ENCODE results near the gene KIF26A. TPM values are rescaled to one million over a fixed set of nuclear protein-coding genes. Genes with fewer than 3 reads are reported as not detected.
"Not testable (repeated sequence)": the region's sequence is repeated elsewhere in the genome, so short reads cannot be mapped to it uniquely, and the experiment has no call there.

The KIF26A gene
- total RNA-seq, 1 experiment from 2014 or later = 1.4 TPM

GRCh38 chr14:104142946-104143470 is 4.6 kb downstream of the KIF26A start:
- no peak for DNase-seq (ENCODE audit: low read depth)

DNA sequence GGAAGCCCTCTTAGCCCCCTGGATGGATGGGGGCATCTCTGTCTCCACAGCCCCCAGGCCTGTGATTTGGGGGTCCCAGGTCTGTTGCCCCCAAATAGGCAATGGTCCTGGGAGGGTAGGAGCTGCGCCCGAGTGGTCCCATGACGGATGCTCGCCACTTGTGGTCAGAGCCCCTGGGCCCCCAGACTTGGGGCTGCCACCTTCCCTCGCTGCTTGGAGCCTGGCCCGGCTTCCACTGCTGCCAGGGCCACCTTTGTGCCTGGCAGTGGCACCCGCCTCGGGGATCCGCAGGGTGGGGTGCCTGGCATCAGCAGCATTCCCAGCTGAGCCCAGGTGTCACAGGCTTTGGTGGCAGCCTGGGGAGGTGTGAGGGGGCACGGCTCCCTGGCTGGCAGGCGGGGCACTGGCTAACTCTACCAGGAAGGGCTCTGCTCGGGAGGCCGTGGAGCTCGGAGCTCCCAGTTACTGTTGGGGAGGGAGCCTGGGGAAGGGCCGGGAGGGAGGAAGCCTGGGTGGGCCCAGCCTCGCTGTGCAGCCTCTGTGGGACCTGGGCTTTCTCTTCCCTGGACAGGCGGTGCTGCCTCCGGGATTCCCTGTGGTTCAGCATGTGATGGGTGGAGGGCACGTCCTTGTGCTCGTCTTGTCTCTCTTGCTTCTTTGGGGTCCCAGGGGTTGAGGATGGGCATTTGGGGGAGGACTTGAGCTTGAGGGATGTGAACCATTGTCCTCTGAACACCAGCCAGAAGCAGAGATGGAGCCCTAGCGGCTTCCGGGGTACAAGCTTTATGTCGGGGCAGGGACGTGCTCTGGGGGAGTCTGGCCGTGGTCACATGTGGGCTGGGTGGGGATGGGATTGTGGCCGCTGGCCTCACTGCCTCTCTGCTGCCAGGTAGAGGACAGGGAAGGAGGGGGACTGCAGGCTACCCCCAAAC is 5.4 kb downstream of the KIF26A start:
- no peak for DNase-seq (ENCODE audit: low read depth)

GRCh38 chr14:104144453-104144790 is 6.0 kb downstream of the KIF26A start:
- no peak for DNase-seq (ENCODE audit: low read depth)

- no peak for DNase-seq (ENCODE audit: low read depth)
These were observed 6.8 kb downstream of the KIF26A start for GRCh38 chr14:104144911-104145825.

DNA sequence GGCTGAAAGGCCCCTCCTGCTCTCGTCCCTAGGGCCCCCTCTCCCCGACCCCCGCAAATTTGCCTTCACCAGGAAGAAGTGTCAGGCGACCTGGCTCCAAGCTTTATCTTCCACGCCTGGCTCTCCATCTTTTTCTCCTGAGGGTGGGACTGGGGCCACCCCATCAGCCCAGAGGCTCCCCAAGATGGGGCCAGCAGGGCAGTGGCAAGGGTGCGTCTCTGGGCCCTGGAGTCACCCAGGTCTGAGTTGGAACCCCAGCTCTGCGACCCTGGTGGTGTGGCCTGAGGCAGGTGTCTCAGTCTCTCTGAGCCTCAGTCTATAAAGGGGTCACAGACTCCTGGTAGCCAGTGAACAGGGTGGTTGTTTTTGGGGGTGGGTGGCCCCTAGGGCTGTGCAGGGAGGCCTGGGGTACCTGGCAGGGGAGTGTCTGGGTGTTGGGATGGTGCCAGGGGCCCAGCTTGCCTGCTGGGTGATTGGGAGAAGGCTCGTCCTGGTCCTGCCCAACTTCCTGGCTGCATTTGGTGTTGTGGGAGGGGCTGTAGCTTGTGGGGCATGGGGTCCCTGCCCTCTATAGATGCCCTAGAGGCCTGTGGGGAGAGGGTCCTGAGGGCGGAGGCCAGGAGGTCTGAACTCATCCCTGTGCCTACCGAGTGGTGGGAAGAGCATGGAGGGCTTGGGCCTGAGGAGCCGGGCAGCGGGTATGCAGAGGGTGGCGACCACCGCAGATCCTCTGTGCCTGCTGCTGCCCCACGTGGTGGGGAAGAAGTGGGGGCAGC is 7.6 kb downstream of the KIF26A start:
- DNase-seq (ENCODE audit: low read depth) = no peak

DNA sequence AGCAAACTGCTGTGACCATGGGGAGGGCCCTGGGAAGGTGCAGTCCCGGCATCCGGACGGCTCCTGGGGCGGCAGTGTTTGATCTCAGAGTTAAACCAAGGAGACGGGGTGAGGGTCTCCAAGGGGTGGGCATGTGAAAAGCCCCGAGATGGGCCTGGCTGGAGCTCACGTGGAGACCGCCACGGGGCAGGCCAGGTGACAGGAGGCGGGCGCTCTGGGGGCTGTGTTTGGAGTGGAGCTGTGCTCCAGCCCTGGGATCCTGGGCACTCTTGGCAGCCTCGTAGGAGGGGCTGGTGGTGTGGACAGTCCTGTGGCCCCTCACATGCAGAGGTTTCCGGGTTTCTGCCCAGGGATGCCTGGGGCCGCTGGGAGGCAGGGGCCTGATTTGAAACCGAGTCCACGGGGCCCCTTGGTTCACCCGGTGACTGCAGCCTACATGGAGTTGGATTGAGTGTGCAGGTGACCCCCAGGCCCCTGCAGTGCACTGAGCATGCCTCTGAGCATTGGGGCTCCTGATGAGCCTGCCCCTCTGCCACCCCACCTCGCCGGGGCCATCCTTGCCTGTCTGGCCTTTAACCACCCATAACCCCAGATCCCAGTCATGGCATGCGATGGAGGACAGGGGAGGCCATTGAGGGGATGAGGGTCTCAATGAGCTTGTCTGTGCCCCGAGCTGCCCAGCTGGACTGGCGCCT is 8.4 kb downstream of the KIF26A start:
- no peak for DNase-seq (ENCODE audit: low read depth)

DNA sequence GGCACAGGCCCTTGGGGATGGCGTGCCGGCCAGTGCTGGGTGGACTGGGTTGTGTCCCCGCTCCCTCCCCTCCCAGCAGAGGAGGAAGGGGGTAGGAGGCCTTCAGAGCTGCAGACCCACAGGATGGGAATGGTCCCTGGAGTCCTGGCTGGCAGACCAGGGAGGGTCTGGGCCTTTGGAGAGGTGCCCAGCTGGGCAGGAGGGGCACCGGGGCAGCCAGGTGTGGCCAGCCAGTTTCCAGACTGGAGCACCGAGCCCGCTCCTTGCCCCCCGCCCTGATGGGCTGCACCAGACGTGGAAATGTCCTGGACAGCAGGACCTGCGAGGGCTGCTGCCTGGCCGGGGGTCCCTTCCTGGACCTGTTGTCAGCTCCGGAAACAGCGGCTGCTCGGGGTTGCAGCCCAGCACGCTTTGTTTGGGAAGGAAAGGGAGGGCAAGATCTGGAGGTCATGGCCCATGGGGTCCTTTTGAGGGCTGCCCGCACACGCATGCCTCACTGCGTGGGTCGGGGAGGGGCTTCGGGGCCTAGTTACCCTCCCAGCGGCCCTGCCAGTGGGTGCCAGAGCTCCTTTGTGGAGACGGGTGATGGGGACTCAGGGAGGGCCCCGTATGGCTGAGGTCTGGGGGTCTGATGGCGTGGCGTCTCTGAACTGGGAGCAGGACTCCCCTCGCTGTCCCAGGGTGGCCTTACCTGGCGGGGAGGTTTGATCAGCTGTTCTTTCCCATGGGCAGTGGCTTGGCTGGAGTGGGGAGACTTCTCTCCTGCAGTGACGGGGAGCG is 9.1 kb downstream of the KIF26A start:
- DNase-seq (ENCODE audit: low read depth) = no peak

DNA sequence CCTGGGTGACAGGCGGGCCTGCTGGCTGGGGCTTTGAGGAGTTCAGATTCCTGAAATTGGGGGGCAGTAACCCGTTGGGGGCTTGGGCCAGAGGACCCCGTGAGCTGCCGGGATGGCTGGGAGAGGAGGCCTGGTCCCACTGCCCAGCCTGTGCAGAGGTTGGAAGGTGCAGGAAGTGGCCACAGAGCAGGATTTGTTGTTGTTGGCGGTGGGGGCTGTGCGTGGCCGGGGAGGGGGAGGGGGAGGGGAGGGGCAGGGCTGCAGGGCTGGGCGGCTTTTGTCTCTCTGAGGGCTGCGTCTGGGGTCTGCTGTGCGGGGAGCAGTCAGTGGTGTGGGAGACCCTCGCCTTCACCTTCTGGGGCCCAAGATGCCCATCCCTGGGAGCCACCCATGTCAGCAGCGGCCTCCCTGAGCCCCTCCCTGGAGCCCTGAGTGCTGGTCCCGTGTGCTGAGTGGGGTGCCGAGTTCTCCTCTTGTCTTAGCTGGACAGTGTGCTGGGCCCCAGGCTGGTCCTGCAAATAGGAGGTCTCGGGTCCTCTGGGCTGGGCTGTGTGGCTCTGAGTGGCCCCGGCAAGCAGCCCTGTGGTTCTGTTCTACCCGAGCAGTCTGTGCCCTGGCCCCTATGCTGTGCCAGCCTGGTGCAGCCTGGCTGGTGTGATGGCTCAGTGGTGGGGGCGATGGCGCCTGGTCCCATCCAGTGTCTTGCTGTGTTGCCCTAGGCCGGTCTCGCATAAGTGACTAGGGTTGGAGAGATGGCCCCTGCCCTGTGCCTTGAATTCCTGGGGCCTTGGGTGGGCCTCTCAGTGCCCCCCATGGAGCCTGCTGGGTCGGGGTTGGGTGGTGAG is 10.3 kb downstream of the KIF26A start:
- no peak for DNase-seq (ENCODE audit: low read depth)

DNA sequence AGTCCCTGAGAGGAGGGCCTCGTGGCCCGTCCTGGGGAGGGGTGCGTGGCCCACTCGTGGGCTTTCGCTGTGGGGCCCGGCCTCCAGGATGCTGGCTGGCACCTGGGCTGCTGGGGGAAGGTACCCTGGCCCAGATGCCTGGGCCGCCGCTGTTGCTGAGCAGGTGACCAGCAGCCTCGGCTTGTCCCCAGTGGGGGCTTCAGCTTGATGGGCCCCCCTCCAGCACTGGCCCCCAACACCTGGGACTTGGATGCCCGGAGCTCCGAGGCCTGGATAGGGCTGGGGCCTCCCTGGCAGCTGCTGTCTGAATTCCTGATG is 10.8 kb downstream of the KIF26A start:
- DNase-seq (ENCODE audit: low read depth) = no peak

DNA sequence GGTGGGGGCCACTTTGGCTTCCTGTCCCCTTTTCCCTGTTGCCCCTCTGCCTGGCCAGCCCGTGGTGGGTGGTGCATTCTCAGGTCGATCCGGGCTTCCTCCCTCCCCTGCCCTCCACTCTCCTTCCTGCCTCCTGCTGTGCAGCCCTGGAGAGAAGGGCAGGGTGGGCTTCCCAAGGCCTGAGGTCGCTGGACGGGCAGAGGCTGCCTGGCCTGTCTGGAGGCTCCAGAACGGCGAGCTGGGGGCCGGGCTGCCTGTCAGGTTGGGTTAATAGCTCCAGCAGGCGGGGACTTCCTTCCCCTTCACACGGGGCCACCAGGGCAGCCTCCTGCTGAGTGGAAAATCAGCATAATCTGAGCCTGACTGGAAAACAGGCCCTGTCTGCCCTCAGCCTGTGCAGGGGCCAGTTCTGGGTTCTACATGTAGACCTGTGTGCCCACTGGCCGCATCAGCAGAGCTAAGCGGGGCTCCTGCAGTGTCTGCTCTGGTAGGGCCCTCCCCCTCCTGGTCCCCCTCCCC is 11.3 kb downstream of the KIF26A start:
- no peak for DNase-seq (ENCODE audit: low read depth)

GRCh38 chr14:104150136-104151025 is 12.0 kb downstream of the KIF26A start:
- no peak for DNase-seq (ENCODE audit: low read depth)

DNA sequence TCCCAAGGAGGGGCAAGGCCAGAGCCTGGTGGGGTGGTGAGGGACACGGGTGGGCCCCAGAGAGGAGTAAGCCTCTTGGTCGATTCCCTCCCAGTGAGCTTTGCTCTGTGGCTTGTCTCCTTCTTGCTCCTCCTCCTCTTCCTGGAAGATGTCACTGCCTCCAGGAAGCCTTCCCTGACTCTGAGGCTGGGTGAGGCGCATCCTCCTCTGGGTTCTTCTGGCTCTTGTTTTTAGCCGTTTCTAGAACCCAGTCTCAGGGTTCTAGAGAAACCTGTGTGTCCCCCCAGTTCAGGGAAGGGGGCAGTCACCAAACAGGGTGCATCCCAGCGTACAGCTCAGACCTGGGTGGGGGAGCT is 12.6 kb downstream of the KIF26A start:
- no peak for DNase-seq (ENCODE audit: low read depth)

- no peak for DNase-seq (ENCODE audit: low read depth)
These were observed 13.3 kb downstream of the KIF26A start for GRCh38 chr14:104151566-104152245.

- DNase-seq (ENCODE audit: low read depth) = no peak
These were observed 13.8 kb downstream of the KIF26A start for GRCh38 chr14:104152246-104152575.

GRCh38 chr14:104152686-104153393 is 14.5 kb downstream of the KIF26A start:
- DNase-seq (ENCODE audit: low read depth) = no peak

DNA sequence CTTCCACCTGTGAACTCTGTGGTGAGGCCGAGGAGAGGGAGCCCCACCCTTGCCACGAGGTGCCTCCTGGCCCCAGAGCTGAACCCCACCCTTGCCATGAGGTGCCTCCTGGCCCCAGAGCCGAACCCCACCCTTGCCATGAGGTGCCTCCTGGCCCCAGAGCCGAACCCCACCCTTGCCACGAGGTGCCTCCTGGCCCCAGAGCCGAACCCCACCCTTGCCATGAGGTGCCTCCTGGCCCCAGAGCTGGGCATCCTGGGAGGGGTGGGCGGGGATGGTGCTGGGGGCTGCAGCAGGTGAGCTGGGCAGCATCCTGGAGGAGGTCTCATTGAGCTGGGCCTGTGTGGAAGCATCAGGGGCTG is 15.0 kb downstream of the KIF26A start:
- DNase-seq (ENCODE audit: low read depth) = not testable (repeated sequence)

- DNase-seq (ENCODE audit: low read depth) = no peak
These were observed 15.9 kb downstream of the KIF26A start for GRCh38 chr14:104154246-104154645.

Data from HT1080 (cell line).